Measurements from ENCODE around the gene SERPINB3. TPM values are rescaled to one million over a fixed set of nuclear protein-coding genes. Genes with fewer than 3 reads are reported as not detected.

Gene SERPINB3
- total RNA-seq, 1 experiment from 2014 or later = not detected

DNA sequence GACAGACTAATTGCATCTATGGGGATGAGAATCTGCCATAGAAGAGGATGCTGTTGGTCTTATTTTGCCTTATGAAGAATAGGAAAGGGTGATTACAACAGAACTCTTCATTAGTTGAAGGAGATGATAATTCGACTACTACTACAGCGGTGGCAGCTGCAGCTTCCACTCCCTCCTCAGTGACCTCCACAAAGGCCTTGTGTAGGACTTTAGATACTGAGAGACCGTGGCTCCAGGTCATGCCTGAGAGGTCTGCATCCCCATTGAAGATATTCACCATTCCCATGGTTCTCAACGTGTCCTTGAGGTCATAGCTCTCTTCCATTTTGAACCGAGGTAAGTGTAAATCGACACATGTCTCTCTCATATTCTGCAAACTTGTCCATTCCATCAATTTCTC lies 24.0 kb downstream of the SERPINB3 start:
- no peak overlapping the region for H3K27ac Mint-ChIP-seq (ENCODE audit: unreplicated experiment)
- no peaks in the 10 kb centered on the region for H3K4me1 ChIP-seq
- BruUV-seq (replicated peaks) = no TSS peak
- H3K4me1 Mint-ChIP-seq (ENCODE audit: low read depth, unreplicated experiment) = no peaks in the 10 kb centered on the region
- TF ChIP-seq, protein P1, sequence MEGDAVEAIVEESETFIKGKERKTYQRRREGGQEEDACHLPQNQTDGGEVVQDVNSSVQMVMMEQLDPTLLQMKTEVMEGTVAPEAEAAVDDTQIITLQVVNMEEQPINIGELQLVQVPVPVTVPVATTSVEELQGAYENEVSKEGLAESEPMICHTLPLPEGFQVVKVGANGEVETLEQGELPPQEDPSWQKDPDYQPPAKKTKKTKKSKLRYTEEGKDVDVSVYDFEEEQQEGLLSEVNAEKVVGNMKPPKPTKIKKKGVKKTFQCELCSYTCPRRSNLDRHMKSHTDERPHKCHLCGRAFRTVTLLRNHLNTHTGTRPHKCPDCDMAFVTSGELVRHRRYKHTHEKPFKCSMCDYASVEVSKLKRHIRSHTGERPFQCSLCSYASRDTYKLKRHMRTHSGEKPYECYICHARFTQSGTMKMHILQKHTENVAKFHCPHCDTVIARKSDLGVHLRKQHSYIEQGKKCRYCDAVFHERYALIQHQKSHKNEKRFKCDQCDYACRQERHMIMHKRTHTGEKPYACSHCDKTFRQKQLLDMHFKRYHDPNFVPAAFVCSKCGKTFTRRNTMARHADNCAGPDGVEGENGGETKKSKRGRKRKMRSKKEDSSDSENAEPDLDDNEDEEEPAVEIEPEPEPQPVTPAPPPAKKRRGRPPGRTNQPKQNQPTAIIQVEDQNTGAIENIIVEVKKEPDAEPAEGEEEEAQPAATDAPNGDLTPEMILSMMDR (IDR thresholded peaks at IDR 0.05; ENCODE audit: insufficient read depth in 1 of 2, low read depth in 1 of 2, low read length in 1 of 2, severe bottlenecking in 1 of 2, unreplicated experiment in 1 of 2) = no peak
- H3K36me3 ChIP-seq (ENCODE audit: control insufficient read depth, insufficient read depth, low read length) = no peaks in the 10 kb centered on the region
- H3K27me3 ChIP-seq (replicated peaks; ENCODE audit: control insufficient read depth, insufficient read depth, low read length) = no peaks in the 10 kb centered on the region
- intact Hi-C loops (cut with micrococcal nuclease; ENCODE audit: unreplicated experiment) = no loop called here
- ChIA-PET POLR2A (no interaction called here), CTCF (no interaction called here)
- H3K27me3 Mint-ChIP-seq (ENCODE audit: insufficient read depth, unreplicated experiment) = no peaks in the 10 kb centered on the region
- H3K4me3 ChIP-seq (ENCODE audit: low read depth, low read length) = no peak overlapping the region
- no peaks in the 10 kb centered on the region for H3K9me3 Mint-ChIP-seq (ENCODE audit: unreplicated experiment)
- H3K4me3 Mint-ChIP-seq (ENCODE audit: unreplicated experiment) = no peak overlapping the region
- no peaks in the 10 kb centered on the region for H3K9me3 ChIP-seq
- no peaks in the 10 kb centered on the region for H3K36me3 Mint-ChIP-seq (ENCODE audit: insufficient read depth, unreplicated experiment)
- DNase-seq = no peak

- Mint-ChIP-seq H3K27me3 (ENCODE audit: insufficient read depth, unreplicated experiment) (no peaks in the 10 kb centered on the region), H3K4me1 (ENCODE audit: low read depth, unreplicated experiment) (no peaks in the 10 kb centered on the region), H3K4me3 (ENCODE audit: unreplicated experiment) (no peak overlapping the region), H3K36me3 (ENCODE audit: insufficient read depth, unreplicated experiment) (no peaks in the 10 kb centered on the region), H3K9me3 (ENCODE audit: unreplicated experiment) (peaks cover 23% of the 10 kb centered on the region), H3K27ac (ENCODE audit: unreplicated experiment) (no peak overlapping the region)
- Histone ChIP-seq H3K4me3 (ENCODE audit: low read depth, low read length) (no peak overlapping the region), H3K9me3 (no peaks in the 10 kb centered on the region), H3K4me1 (no peaks in the 10 kb centered on the region), H3K36me3 (ENCODE audit: control insufficient read depth, insufficient read depth, low read length) (no peaks in the 10 kb centered on the region), H3K27me3 (replicated peaks; ENCODE audit: control insufficient read depth, insufficient read depth, low read length) (no peaks in the 10 kb centered on the region)
- ChIA-PET POLR2A (no interaction called here), CTCF (no interaction called here)
- no TSS peak for BruUV-seq (replicated peaks)
- TF ChIP-seq, protein P1 (IDR thresholded peaks at IDR 0.05; ENCODE audit: insufficient read depth in 1 of 2, low read depth in 1 of 2, low read length in 1 of 2, severe bottlenecking in 1 of 2, unreplicated experiment in 1 of 2) = no peak
- no peak for DNase-seq
- intact Hi-C loops (cut with micrococcal nuclease; ENCODE audit: unreplicated experiment) = no loop called here
These were observed 33.9 kb downstream of the SERPINB3 start for GRCh38 chr18:63627819-63628218.

DNA sequence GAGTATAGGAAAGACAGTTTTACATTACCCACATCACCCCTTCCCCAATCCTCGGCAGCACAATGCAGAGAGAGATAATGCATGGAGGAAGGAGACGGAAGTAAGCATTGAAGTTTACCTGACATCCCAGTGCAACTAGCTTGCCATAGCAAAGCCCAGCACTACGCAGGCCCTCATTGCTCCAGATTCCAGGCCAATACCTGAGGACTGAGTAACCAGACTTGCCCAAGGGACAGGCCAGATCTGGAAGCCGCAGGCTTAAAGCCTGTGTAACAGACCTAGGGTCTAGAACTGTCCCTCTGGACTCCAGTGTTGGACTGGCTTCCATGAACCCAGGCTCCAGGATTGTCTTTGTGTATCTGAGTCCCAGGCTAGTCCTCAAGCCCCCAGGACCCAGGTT lies 35.3 kb downstream of the SERPINB3 start:
- H3K4me1 Mint-ChIP-seq (ENCODE audit: low read depth, unreplicated experiment) = no peaks in the 10 kb centered on the region
- no peaks in the 10 kb centered on the region for H3K9me3 ChIP-seq
- no peak overlapping the region for H3K4me3 Mint-ChIP-seq (ENCODE audit: unreplicated experiment)
- CTCF ChIA-PET = no interaction called here
- BruUV-seq (replicated peaks) = no TSS peak
- peaks cover 23% of the 10 kb centered on the region for H3K9me3 Mint-ChIP-seq (ENCODE audit: unreplicated experiment)
- H3K4me1 ChIP-seq = no peaks in the 10 kb centered on the region
- intact Hi-C loops (cut with micrococcal nuclease; ENCODE audit: unreplicated experiment) = no loop called here
- H3K4me3 ChIP-seq (ENCODE audit: low read depth, low read length) = no peak overlapping the region
- no peaks in the 10 kb centered on the region for H3K27me3 ChIP-seq (replicated peaks; ENCODE audit: control insufficient read depth, insufficient read depth, low read length)
- H3K27me3 Mint-ChIP-seq (ENCODE audit: insufficient read depth, unreplicated experiment) = no peaks in the 10 kb centered on the region
- H3K27ac Mint-ChIP-seq (ENCODE audit: unreplicated experiment) = no peak overlapping the region
- H3K36me3 Mint-ChIP-seq (ENCODE audit: insufficient read depth, unreplicated experiment) = no peaks in the 10 kb centered on the region
- TF ChIP-seq, protein P1 (IDR thresholded peaks at IDR 0.05; ENCODE audit: insufficient read depth in 1 of 2, low read depth in 1 of 2, low read length in 1 of 2, severe bottlenecking in 1 of 2, unreplicated experiment in 1 of 2) = no peak
- no peaks in the 10 kb centered on the region for H3K36me3 ChIP-seq (ENCODE audit: control insufficient read depth, insufficient read depth, low read length)
- POLR2A ChIA-PET = no interaction called here
- DNase-seq = no peak
